Endothelial cell of umbilical vein (primary cell): ENCODE results near the gene TENT5C. TPM values are rescaled to one million over a fixed set of nuclear protein-coding genes. Genes with fewer than 3 reads are reported as not detected.

Experiments
- BruUV-seq: library from RNA; stranded (reverse); fragments of 400-500 nt; replicated peaks from 2 replicates; lab custom pipeline; 2021; lab: Mats Ljungman, UMichigan
- CTCF ChIA-PET: fragments of 300-600, 350-600 bp; sonication (Branson Sonifier 250); formaldehyde crosslinking; loops from one replicate; lab custom pipeline; 2021; ENCODE audit warnings: antibody characterized with exemption, inconsistent platforms; lab: Charles Lee
- POLR2A ChIA-PET: fragments of 300-600, 350-600 bp; sonication (Branson Sonifier 250); formaldehyde crosslinking; loops from one replicate; lab custom pipeline; 2021; ENCODE audit warnings: antibody characterized with exemption, inconsistent platforms; lab: Charles Lee
- DNase-seq: peaks from one replicate; pipeline ENCODE4 v3.0.0-alpha.2; 2011; ENCODE audit warnings: low read depth, low spot score
- FAIRE-seq: peaks from 2 replicates; lab custom pipeline; 2011; peaks lifted over from hg19 to GRCh38; lab: Jason Lieb, UNC
- H2AFZ ChIP-seq: 2 replicates; pipeline ENCODE4 v1.6.0; 2012; ENCODE audit warnings: low read depth, low read length, control low read depth, inconsistent platforms
- H3K27ac ChIP-seq: 2 replicates; pipeline ENCODE4 v1.5.1; 2011; ENCODE audit warnings: low read depth, mild to moderate bottlenecking, control low read depth, low read length, moderate library complexity; ENCODE audit not compliant: insufficient read depth
- H3K27me3 ChIP-seq, 2 experiments: 2 replicates each; pipeline versions ENCODE4 v1.6.0 to v1.6.1; 2011; ENCODE audit warnings: low read length in 2 of 2, mixed read lengths in 1 of 2; ENCODE audit not compliant: control insufficient read depth in 2 of 2, insufficient read depth in 2 of 2
- H3K36me3 ChIP-seq, 2 experiments: 2 replicates in 1 of 2; 3 replicates in 1 of 2; pipeline ENCODE4 v1.5.1; 2011; ENCODE audit warnings: low read length in 2 of 2, mild to moderate bottlenecking in 1 of 2, moderate library complexity in 1 of 2; ENCODE audit not compliant: control insufficient read depth in 2 of 2, insufficient read depth in 2 of 2; ENCODE audit errors: extremely low read depth in 1 of 2
- H3K4me1 ChIP-seq: 3 replicates; pipeline ENCODE4 v1.5.1; 2011; ENCODE audit warnings: mild to moderate bottlenecking, low read length; ENCODE audit not compliant: control insufficient read depth, insufficient read depth; ENCODE audit errors: extremely low read depth
- H3K4me2 ChIP-seq: 2 replicates; pipeline ENCODE4 v1.6.1; 2011; ENCODE audit warnings: low read length, control low read depth, mixed read lengths; ENCODE audit not compliant: insufficient read depth
- H3K4me3 ChIP-seq, 3 experiments: fragments of 200-600 bp in 1 of 3; sonication (generic), shearing (Covaris generic) in 1 of 3; replicated peaks in 1 of 3; 2 replicates each; pipeline ENCODE4 v1.5.1; 2011 to 2016; ENCODE audit warnings: control low read depth in 3 of 3, low read length in 3 of 3, mild to moderate bottlenecking in 2 of 3, inconsistent platforms in 1 of 3, low read depth in 1 of 3, moderate library complexity in 1 of 3; ENCODE audit not compliant: insufficient read depth in 1 of 3
- H3K79me2 ChIP-seq: 2 replicates; pipeline ENCODE4 v1.6.0; 2012; ENCODE audit warnings: low read length, inconsistent platforms; ENCODE audit not compliant: control insufficient read depth, insufficient read depth
- H3K9ac ChIP-seq: replicated peaks from 2 replicates; pipeline ENCODE3; 2011; ENCODE audit warnings: low read length, control low read depth; ENCODE audit not compliant: insufficient read depth; ENCODE audit errors: extremely low read depth
- H3K9me1 ChIP-seq: replicated peaks from 3 replicates; pipeline ENCODE4 v1.6.0; 2011; ENCODE audit warnings: mild to moderate bottlenecking, low read length; ENCODE audit not compliant: control insufficient read depth, insufficient read depth; ENCODE audit errors: extremely low read depth
- H3K9me3 ChIP-seq: replicated peaks from 2 replicates; pipeline ENCODE4 v1.5.1; 2012; ENCODE audit warnings: low read length, inconsistent platforms; ENCODE audit not compliant: control insufficient read depth, insufficient read depth
- H4K20me1 ChIP-seq: replicated peaks from 2 replicates; pipeline ENCODE3; 2011; ENCODE audit warnings: mild to moderate bottlenecking, low read length; ENCODE audit not compliant: control insufficient read depth, insufficient read depth; ENCODE audit errors: extremely low read depth
- EZH2 ChIP-seq: IDR thresholded peaks from 2 replicates; pipeline ENCODE4 v1.6.1; 2012; ENCODE audit warnings: borderline replicate concordance, low read depth, mild to moderate bottlenecking, moderate library complexity, low read length, inconsistent platforms; ENCODE audit not compliant: severe bottlenecking
- FOS ChIP-seq: IDR thresholded peaks from 2 replicates; pipeline ENCODE4 v1.6.1; 2011; ENCODE audit warnings: mild to moderate bottlenecking, low read length, moderate library complexity, borderline replicate concordance; ENCODE audit not compliant: insufficient read depth
- GATA2 ChIP-seq: IDR thresholded peaks from 2 replicates; pipeline ENCODE4 v1.7.0; 2011; ENCODE audit warnings: low read depth, mild to moderate bottlenecking, moderate library complexity, mixed read lengths, low read length; ENCODE audit not compliant: insufficient read length, insufficient read depth
- MYC ChIP-seq: IDR thresholded peaks from one replicate; pipeline ENCODE4 v1.6.1; 2011; ENCODE audit warnings: mild to moderate bottlenecking, low read depth, low read length
- POLR2A ChIP-seq: IDR thresholded peaks from 2 replicates; pipeline ENCODE4 v1.6.1; 2012; ENCODE audit warnings: low read depth, mild to moderate bottlenecking, control low read depth, low read length
- POLR2AphosphoS5 ChIP-seq: IDR thresholded peaks from 2 replicates; pipeline ENCODE4 v1.6.1; 2012; ENCODE audit warnings: low read depth, mild to moderate bottlenecking, control low read depth, low read length, moderate library complexity; ENCODE audit not compliant: insufficient read depth
- dilution Hi-C: fragments of 300-500 bp; cut with MboI; formaldehyde crosslinking; loops from one replicate; pipeline ENCODE4 v1.15.0; 2019; ENCODE audit warnings: low sequenced_read_pairs; ENCODE audit not compliant: extremely low pct_ligation_motif_present
- intact Hi-C: fragments of 100-400 bp; cut with micrococcal nuclease; formaldehyde crosslinking; loops from one replicate; pipeline ENCODE4 v1.10.0; 2022
- polyA plus RNA-seq, 4 experiments: library from polyadenylated mRNA; depleted of rRNA in 3 of 4; stranded (reverse) in 3 of 4; unstranded in 1 of 4; fragments of >200 nt; gene quantifications; 2 replicates each; pipeline versions ENCODE4 v1.2.1 to v1.2.3, GENCODE V29; 2011 to 2012; ENCODE audit warnings: missing spikeins in 1 of 4
- total RNA-seq: library from RNA; stranded (reverse); gene quantifications from 2 replicates; pipeline ENCODE4 v1.2.3, GENCODE V29; 2021
- TF ChIP-seq, protein P1 (sequence below), 2 donors: IDR thresholded peaks; 1 replicate in 1 of 2; 2 replicates in 1 of 2; pipeline ENCODE4 v1.5.1; 2011; ENCODE audit warnings: low read length in 2 of 2, mild to moderate bottlenecking in 2 of 2, moderate library complexity in 2 of 2, control low read depth in 1 of 2, inconsistent platforms in 1 of 2, low read depth in 1 of 2; ENCODE audit not compliant: insufficient read depth in 1 of 2; ENCODE audit errors: extremely low read depth in 1 of 2
- TF ChIP-seq, protein P2 (sequence below): IDR thresholded peaks from 2 replicates; pipeline ENCODE4 v1.6.1; 2011; ENCODE audit not compliant: insufficient read depth, insufficient read length

Gene TENT5C
- total and polyA plus RNA-seq, 2 donors (not counting 3 experiments of a cell fraction or from before 2014, with no cell fraction given) = 0.06 to 0.22 TPM

GRCh38 chr1:117610036-117610435, 4.2 kb downstream of the TENT5C start:
- Histone ChIP-seq H3K36me3 (no peaks in the 10 kb centered on the region), H3K4me2 (no peak overlapping the region), H3K27me3 (peaks cover 20 to 25% of the 10 kb centered on the region in 2 experiments), H3K79me2 (no peaks in the 10 kb centered on the region), H3K4me3 (no peak overlapping the region), H3K9me1 (no peaks in the 10 kb centered on the region), H3K4me1 (peaks cover 14% of the 10 kb centered on the region), H4K20me1 (no peaks in the 10 kb centered on the region), H2AFZ (no peak overlapping the region), H3K27ac (no peak overlapping the region), H3K9me3 (no peaks in the 10 kb centered on the region), H3K9ac (no peak overlapping the region)
- TF ChIP-seq, protein P1, sequence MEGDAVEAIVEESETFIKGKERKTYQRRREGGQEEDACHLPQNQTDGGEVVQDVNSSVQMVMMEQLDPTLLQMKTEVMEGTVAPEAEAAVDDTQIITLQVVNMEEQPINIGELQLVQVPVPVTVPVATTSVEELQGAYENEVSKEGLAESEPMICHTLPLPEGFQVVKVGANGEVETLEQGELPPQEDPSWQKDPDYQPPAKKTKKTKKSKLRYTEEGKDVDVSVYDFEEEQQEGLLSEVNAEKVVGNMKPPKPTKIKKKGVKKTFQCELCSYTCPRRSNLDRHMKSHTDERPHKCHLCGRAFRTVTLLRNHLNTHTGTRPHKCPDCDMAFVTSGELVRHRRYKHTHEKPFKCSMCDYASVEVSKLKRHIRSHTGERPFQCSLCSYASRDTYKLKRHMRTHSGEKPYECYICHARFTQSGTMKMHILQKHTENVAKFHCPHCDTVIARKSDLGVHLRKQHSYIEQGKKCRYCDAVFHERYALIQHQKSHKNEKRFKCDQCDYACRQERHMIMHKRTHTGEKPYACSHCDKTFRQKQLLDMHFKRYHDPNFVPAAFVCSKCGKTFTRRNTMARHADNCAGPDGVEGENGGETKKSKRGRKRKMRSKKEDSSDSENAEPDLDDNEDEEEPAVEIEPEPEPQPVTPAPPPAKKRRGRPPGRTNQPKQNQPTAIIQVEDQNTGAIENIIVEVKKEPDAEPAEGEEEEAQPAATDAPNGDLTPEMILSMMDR (IDR thresholded peaks at IDR 0.05; ENCODE audit: extremely low read depth in 1 of 2, insufficient read depth in 1 of 2, low read depth in 1 of 2, low read length in 2 of 2) = no peak
- TF ChIP-seq MYC = no peak
- TF ChIP-seq POLR2AphosphoS5 = no peak
- TF ChIP-seq, protein P2, sequence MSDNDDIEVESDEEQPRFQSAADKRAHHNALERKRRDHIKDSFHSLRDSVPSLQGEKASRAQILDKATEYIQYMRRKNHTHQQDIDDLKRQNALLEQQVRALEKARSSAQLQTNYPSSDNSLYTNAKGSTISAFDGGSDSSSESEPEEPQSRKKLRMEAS = no peak
- no peak for TF ChIP-seq EZH2
- no peak for TF ChIP-seq GATA2
- TF ChIP-seq POLR2A = no peak
- no peak for TF ChIP-seq FOS
- intact Hi-C loops = no loop called here
- CTCF ChIA-PET = interaction anchor here (0.6 to 1.7 kb wide), 3 partner anchors 12 to 144 kb away, joined by 3 to 4 read pairs (median 3); no protein-coding TSS in a partner anchor
- no peak for DNase-seq
- BruUV-seq = no TSS peak
- POLR2A ChIA-PET = no interaction called here
- no peak for FAIRE-seq
- dilution Hi-C loops = no loop called here
